Right lobe of liver (tissue), 6 donors: ENCODE measurements around the gene VPS33A. TPM values are rescaled to one million over a fixed set of nuclear protein-coding genes. Genes with fewer than 3 reads are reported as not detected.

Source experiments
- ATAC-seq, 4 donors: fragments of 200-7000 bp; cut with Tn5 transposase; one replicate each; pipeline ENCODE4 v1.9.1; 2020; ENCODE audit warnings: mild to moderate bottlenecking in 4 of 4, moderate library complexity in 4 of 4
- DNase-seq, 3 donors: peaks; one replicate each; pipeline ENCODE4 v3.0.0-alpha.2; 2020
- H3K27ac ChIP-seq, 3 donors: fragments of 200-600 bp; one replicate each; pipeline ENCODE4 v1.8.0; 2022
- H3K27me3 ChIP-seq, 2 donors: fragments of 200-600 bp; one replicate each; pipeline ENCODE4 v1.8.0; 2022
- H3K36me3 ChIP-seq, 4 donors: fragments of 200-600 bp; sonication (generic) in 1 of 4; one replicate each; pipeline versions ENCODE4 v1.5.1 to v1.8.0; 2017 to 2022; ENCODE audit warnings: control low read depth in 1 of 4
- H3K4me1 ChIP-seq, 4 donors: fragments of 200-600 bp; sonication (generic) in 1 of 4; one replicate each; pipeline versions ENCODE4 v1.5.1 to v1.8.0; 2017 to 2022; ENCODE audit warnings: control low read depth in 1 of 4
- H3K4me3 ChIP-seq, 3 donors: fragments of 200-600 bp; one replicate each; pipeline ENCODE4 v1.8.0; 2022
- H3K9me3 ChIP-seq, 4 donors: fragments of 200-600 bp; sonication (generic) in 1 of 4; one replicate each; pipeline versions ENCODE4 v1.5.1 to v1.8.0; 2017 to 2022; ENCODE audit warnings: control low read depth in 1 of 4
- CTCF ChIP-seq, 4 donors: fragments of 200-600 bp in 3 of 4; fragments of 450-650 bp in 1 of 4; IDR thresholded peaks; one replicate each; pipeline versions ENCODE4 v1.5.1 to v1.8.0; 2016 to 2022; ENCODE audit warnings: antibody characterized with exemption in 4 of 4, mild to moderate bottlenecking in 2 of 4
- POLR2A ChIP-seq: fragments of 450-650 bp; IDR thresholded peaks from one replicate; pipeline ENCODE4 v1.6.1; 2017; ENCODE audit warnings: antibody characterized with exemption, mild to moderate bottlenecking
- WGBS: methylation state at CpG from one replicate; pipeline ENCODE4 v1.1.6; 2018; ENCODE audit warnings: low coverage, low lambda C conversion rate; ENCODE audit not compliant: insufficient coverage; ENCODE audit errors: missing lambda C conversion rate; 5-methylcytosine and 5-hydroxymethylcytosine counted together
- intact Hi-C, 2 donors: fragments of 100-400 bp; cut with DNase I; formaldehyde crosslinking; loops; one replicate each; pipeline versions ENCODE4 v1.11.2 to v1.14.1; 2022
- long read RNA-seq: library from polyadenylated mRNA; unstranded; transcript quantifications from one replicate; pipeline ENCODE4 v2.0.0, GENCODE V29; 2019
- total RNA-seq, 6 experiments: library from RNA; depleted of rRNA in 2 of 6; stranded (reverse); fragments of >200 nt in 2 of 6; fragmentation: NEBNext Ultra II Directional in 3 of 6; extraction: Animal tissue kit (Norgen Biotek cat#: 25700) in 3 of 6; gene quantifications; one replicate each; pipeline versions ENCODE4 v1.1.0 to v1.2.4, GENCODE V29; 2016 to 2023
- donor health status: DM: no; HTN: yes; CAD: no.
- donor health status: DM: no; HTN: no; CAD: no.
- donor health status: DM: no; HTN: no; CAD: no.
- donor health status: DM: no; HTN: yes; CAD: no.
- donor health status: DM: no; HTN: yes; CAD: no.

Gene VPS33A
- total RNA-seq = 10 to 100 TPM in 4 of 6 experiments, 1 to 10 TPM in 2; 8.5 to 14.7 (median 11.6) TPM
- long read RNA-seq, full-length matches to known transcripts = 3 of 5 reads
- long read RNA-seq, partial matches to known transcripts = 0 of 5 reads
- long read RNA-seq, other reads (novel, unspliced or antisense) = 2 of 5 reads

DNA sequence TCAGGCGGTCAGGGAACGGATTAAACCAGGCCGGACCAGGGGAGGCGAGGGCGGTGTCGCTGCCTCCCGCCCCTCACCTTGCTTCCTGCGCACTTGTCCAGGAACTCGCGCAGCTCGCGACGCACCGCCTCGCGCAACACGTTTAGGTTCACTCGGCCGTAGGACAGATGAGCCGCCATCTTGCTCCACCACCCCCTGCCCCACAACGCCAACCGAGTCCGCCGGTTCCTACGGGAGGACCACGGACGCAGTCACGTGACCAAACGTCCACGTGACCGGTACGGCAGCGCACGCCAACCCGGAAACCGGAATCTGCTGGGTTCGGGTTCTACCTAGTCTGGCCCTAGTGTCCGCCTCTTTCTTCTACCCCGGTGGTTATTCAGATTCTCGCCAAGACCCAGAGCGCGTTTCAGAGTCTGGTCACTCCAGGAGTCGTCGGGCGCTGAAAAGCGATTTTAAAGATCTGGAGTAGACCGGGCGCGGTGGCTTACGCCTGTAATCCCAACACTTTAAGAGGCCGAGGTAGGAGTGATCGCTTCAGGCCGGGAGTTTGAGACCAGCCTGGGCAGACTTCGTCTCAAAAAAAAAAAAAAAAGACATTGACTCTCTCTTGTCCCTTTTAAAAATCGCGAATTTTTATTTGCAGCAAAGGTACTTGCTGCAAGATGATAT lies at the start of gene VPS33A:
VPS33A (minus strand) TSS at position 265 of the 672 bp plus-strand sequence; CDS start at position 179, 86 bp downstream.
- WGBS = under 1% methylated on average over 33 of the region's 56 CpGs
- no peak for TF ChIP-seq CTCF (IDR thresholded peaks at IDR 0.05)
- TF ChIP-seq POLR2A = peak; percentile 51
- peaks cover 0 to 17% (median 9%) of the 10 kb centered on the region in 4 donors for H3K36me3 ChIP-seq
- no peaks in the 10 kb centered on the region for H3K9me3 ChIP-seq
- ATAC-seq (peak; percentile 95), DNase-seq (peak; percentile 96 to 97 (median 96))
- H3K27me3 ChIP-seq = no peaks in the 10 kb centered on the region
- H3K4me3 ChIP-seq = peak within 1 kb of the TSS; percentile 87 to 98 (median 97)
- peaks cover 0 to 11% (median 5%) of the 10 kb centered on the region in 4 donors for H3K4me1 ChIP-seq
- intact Hi-C loops = no loop called here
- H3K27ac ChIP-seq = peak within 1 kb of the TSS; percentile 61 to 87 (median 84)

DNA sequence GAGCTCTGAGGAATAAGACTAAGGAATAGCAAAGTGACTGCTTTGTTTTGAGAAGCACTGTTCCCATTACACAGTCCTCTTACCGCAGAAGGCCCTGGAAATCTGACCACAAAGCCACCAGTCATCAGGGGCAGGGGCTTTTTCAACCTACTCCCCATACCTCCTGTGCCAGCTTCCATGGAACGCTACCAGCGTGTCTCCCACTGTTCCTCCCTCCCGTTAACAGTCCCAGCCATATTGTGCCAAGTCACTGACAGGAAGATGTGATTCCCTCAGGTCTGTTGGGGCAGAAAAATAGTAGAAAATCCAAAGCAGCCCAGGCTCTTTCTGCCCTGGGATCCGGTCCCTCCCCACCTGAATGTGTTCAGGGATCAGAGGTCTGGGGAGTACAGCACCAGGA lies 46.6 kb upstream of the VPS33A start:
- Histone ChIP-seq H3K27me3 (no peaks in the 10 kb centered on the region), H3K27ac (no peak overlapping the region), H3K4me3 (no peak overlapping the region), H3K4me1 (no peaks in the 10 kb centered on the region), H3K36me3 (peaks cover 0 to 71% (median 25%) of the 10 kb centered on the region in 4 donors), H3K9me3 (no peaks in the 10 kb centered on the region)
- DNase-seq (no peak), ATAC-seq (no peak)
- 83% methylated on average over 4 of the region's 5 CpGs for WGBS
- intact Hi-C loops = no loop called here
- TF ChIP-seq CTCF (IDR thresholded peaks at IDR 0.05) = no peak
- no peak for TF ChIP-seq POLR2A

GRCh38 chr12:122311696-122312095 lies 45.4 kb upstream of the VPS33A start:
- DNase-seq (no peak), ATAC-seq (no peak)
- TF ChIP-seq CTCF (IDR thresholded peaks at IDR 0.05) (no peak), POLR2A (no peak)
- H3K4me3 ChIP-seq = no peak overlapping the region
- H3K36me3 ChIP-seq = peaks cover 0 to 66% (median 23%) of the 10 kb centered on the region in 4 donors
- WGBS = 84% methylated on average over 5 of the region's 5 CpGs
- H3K27me3 ChIP-seq = no peaks in the 10 kb centered on the region
- no peaks in the 10 kb centered on the region for H3K9me3 ChIP-seq
- no peak overlapping the region for H3K27ac ChIP-seq
- H3K4me1 ChIP-seq = no peaks in the 10 kb centered on the region
- intact Hi-C loops = no loop called here

- Histone ChIP-seq H3K4me1 (no peaks in the 10 kb centered on the region), H3K4me3 (no peak overlapping the region), H3K9me3 (no peaks in the 10 kb centered on the region), H3K27ac (no peak overlapping the region), H3K27me3 (no peaks in the 10 kb centered on the region), H3K36me3 (peaks cover 0 to 60% (median 22%) of the 10 kb centered on the region in 4 donors)
- 86% methylated on average over 3 of the region's 3 CpGs for WGBS
- intact Hi-C loops = no loop called here
- no peak for TF ChIP-seq POLR2A
- TF ChIP-seq CTCF (IDR thresholded peaks at IDR 0.05) = no peak
- no peak for ATAC-seq
- DNase-seq = no peak
Measured at GRCh38 chr12:122310626-122311333, 44.5 kb upstream of the VPS33A start.
